Duodenal mucosa (tissue), 2 donors: Measurements from ENCODE around the gene HBG1.

Experiments
- H3K27ac ChIP-seq: one replicate; pipeline ENCODE4 v1.7.0; 2013; ENCODE audit warnings: low read depth, low read length
- H3K27me3 ChIP-seq, 2 donors: one replicate each; pipeline ENCODE4 v1.7.0; 2013; ENCODE audit warnings: low read length in 2 of 2, control low read depth in 1 of 2; ENCODE audit not compliant: insufficient read depth in 2 of 2, control insufficient read depth in 1 of 2
- H3K36me3 ChIP-seq, 2 donors: one replicate each; pipeline ENCODE4 v1.7.0; 2013; ENCODE audit warnings: low read length in 2 of 2, control low read depth in 1 of 2; ENCODE audit not compliant: insufficient read depth in 2 of 2, control insufficient read depth in 1 of 2
- H3K4me1 ChIP-seq, 2 donors: one replicate each; pipeline ENCODE4 v1.7.0; 2013; ENCODE audit warnings: low read length in 2 of 2, control low read depth in 1 of 2; ENCODE audit not compliant: insufficient read depth in 2 of 2, control insufficient read depth in 1 of 2
- H3K4me3 ChIP-seq, 2 donors: one replicate each; pipeline ENCODE4 v1.7.0; 2013; ENCODE audit warnings: low read length in 2 of 2, low read depth in 1 of 2
- H3K9ac ChIP-seq, 2 donors: one replicate each; pipeline ENCODE4 v1.7.0; 2013; ENCODE audit warnings: low read length in 2 of 2, low read depth in 1 of 2
- H3K9me3 ChIP-seq, 2 donors: one replicate each; pipeline ENCODE4 v1.7.0; 2013; ENCODE audit warnings: low read length in 2 of 2, control low read depth in 1 of 2; ENCODE audit not compliant: control insufficient read depth in 1 of 2

Gene HBG1

GRCh38 chr11:5288108-5288905 lies 38.6 kb upstream of the HBG1 start:
- Histone ChIP-seq H3K9me3 (no peaks in the 10 kb centered on the region), H3K9ac (no peak overlapping the region), H3K27me3 (no peaks in the 10 kb centered on the region), H3K36me3 (no peaks in the 10 kb centered on the region), H3K27ac (no peak overlapping the region), H3K4me3 (no peak overlapping the region), H3K4me1 (no peaks in the 10 kb centered on the region)

DNA sequence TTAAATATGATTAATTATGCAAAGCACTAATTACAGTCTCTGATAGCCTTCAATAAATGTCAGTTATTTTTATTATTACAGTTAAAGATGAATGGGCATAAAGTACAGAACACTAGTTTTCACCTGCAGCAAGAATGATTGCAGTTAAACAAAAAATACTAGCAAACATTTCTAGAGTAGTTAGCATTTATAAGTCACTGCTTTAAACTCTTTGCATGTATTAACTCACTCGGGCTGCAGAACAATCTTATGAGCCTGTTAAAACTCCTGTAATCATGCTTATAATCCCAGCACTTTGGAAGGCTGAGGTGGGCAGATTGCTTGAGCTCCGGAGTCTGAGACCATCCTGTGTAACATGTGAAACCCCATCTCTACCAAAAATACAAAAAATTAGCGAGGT lies 37.2 kb upstream of the HBG1 start:
- no peak overlapping the region for H3K9ac ChIP-seq
- no peaks in the 10 kb centered on the region for H3K27me3 ChIP-seq
- no peak overlapping the region for H3K27ac ChIP-seq
- no peak overlapping the region for H3K4me3 ChIP-seq
- no peaks in the 10 kb centered on the region for H3K9me3 ChIP-seq
- no peaks in the 10 kb centered on the region for H3K36me3 ChIP-seq
- H3K4me1 ChIP-seq, result no peaks in the 10 kb centered on the region

GRCh38 chr11:5286351-5286750 lies 36.7 kb upstream of the HBG1 start:
- no peak overlapping the region for H3K9ac ChIP-seq

DNA sequence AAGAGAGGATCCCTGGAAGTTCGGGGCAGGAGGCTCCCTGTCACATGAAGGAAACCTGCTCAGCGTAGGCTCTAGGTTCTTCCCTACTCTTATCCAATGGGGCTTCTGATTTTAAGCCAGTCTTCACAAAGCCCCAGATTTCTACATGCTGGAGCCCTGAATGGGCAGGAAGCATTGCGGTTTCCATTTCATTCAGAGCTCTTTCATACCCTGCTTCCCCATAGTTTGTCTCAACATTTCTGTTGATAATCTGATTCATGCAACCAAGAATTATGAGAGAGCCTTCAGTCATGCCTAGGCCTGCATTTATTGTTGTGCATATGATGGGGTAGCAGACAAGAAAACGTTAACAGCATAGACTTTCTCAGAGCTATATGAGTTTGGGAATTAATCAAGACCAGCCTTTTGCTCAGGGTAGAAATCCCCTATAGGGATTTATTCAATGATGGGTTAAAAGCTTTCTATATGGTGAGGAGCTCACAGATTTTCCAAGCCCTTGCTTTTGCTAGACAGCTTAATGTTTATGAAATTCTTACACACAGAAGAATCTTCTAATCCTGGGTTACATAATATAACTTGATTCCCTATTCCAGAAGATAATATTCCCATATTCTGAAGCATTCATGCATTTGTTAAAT lies 36.2 kb upstream of the HBG1 start:
- Histone ChIP-seq H3K36me3 (no peaks in the 10 kb centered on the region), H3K9me3 (no peaks in the 10 kb centered on the region)

More at GRCh38 chr11:5286351-5286750, 36.7 kb upstream of the HBG1 start:
- no peaks in the 10 kb centered on the region for H3K4me1 ChIP-seq
- H3K36me3 ChIP-seq, result no peaks in the 10 kb centered on the region
- H3K27me3 ChIP-seq, result no peaks in the 10 kb centered on the region
- H3K4me3 ChIP-seq, result no peak overlapping the region
- no peaks in the 10 kb centered on the region for H3K9me3 ChIP-seq
- no peak overlapping the region for H3K27ac ChIP-seq

GRCh38 chr11:5284637-5285036 lies 35.0 kb upstream of the HBG1 start:
- Histone ChIP-seq H3K9me3 (no peaks in the 10 kb centered on the region), H3K4me1 (no peaks in the 10 kb centered on the region), H3K36me3 (no peaks in the 10 kb centered on the region), H3K27ac (no peak overlapping the region), H3K4me3 (no peak overlapping the region), H3K27me3 (no peaks in the 10 kb centered on the region), H3K9ac (no peak overlapping the region)

More for the DNA sequence above, 36.2 kb upstream of the HBG1 start:
- Histone ChIP-seq H3K4me1 (no peaks in the 10 kb centered on the region), H3K27me3 (no peaks in the 10 kb centered on the region), H3K4me3 (no peak overlapping the region), H3K27ac (no peak overlapping the region), H3K9ac (no peak overlapping the region)

DNA sequence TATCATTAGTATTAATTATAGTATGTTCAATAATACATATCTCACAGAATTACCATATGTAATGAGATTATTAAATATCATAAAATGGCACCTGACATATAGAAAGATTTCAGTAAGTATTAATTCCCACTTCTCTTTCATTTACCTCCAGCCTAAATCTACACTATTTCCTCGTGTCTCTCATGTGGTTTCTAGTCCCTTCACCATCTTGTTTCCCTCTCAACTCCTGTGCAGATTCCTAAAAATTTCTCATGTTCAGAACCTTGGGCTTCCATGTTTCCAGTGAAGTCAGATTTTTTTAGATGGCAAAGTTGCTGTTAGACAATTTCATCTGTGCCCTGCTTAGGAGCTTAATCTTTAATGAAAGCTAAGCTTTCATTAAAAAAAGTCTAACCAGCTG lies 34.2 kb upstream of the HBG1 start:
- no peaks in the 10 kb centered on the region for H3K27me3 ChIP-seq
- H3K9me3 ChIP-seq, result no peaks in the 10 kb centered on the region
- no peak overlapping the region for H3K4me3 ChIP-seq
- H3K4me1 ChIP-seq, result no peaks in the 10 kb centered on the region
- no peaks in the 10 kb centered on the region for H3K36me3 ChIP-seq
- H3K9ac ChIP-seq, result no peak overlapping the region
- no peak overlapping the region for H3K27ac ChIP-seq

DNA sequence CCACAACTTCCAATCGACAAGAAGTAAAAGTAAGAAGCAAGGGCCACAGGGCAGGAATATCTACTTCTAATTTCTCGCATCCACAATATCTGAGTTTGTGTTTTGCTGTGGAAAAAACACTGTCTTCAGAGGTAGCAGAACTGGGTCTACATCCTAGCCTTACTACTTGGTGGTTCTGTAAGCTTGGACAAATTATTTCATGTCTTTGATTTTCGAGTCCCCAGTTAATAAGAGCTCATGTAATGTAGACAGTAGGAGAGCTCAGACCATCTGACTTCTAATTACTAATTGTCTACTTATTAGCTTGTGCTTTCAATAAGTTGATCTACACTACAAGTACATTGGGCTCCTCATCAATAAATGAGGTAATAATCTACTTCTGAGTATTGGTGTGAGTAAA lies 33.4 kb upstream of the HBG1 start:
- Histone ChIP-seq H3K27me3 (no peaks in the 10 kb centered on the region), H3K36me3 (no peaks in the 10 kb centered on the region), H3K9ac (no peak overlapping the region), H3K27ac (no peak overlapping the region), H3K4me1 (no peaks in the 10 kb centered on the region), H3K9me3 (no peaks in the 10 kb centered on the region), H3K4me3 (no peak overlapping the region)

DNA sequence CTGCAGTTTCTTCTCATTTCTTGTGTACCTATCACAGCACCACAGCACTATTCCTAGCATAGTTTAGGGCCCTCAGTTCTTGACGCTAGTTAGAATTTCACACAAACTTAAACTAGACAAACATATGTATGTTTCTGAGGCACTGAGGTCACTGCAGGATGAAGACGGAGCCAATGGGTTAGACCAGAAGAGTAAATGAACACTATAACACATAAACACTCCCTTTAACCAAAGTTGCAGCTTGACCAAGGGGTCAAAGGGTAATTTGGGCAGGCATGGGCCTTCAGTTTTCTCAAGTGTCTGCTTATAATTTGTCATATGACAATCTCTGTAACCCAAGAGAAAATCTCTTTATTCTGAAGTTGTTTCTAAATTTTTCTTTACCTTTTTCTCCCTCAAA lies 33.0 kb upstream of the HBG1 start:
- Histone ChIP-seq H3K27me3 (no peaks in the 10 kb centered on the region), H3K27ac (no peak overlapping the region), H3K9me3 (no peaks in the 10 kb centered on the region), H3K4me3 (no peak overlapping the region), H3K4me1 (no peaks in the 10 kb centered on the region), H3K9ac (no peak overlapping the region), H3K36me3 (no peaks in the 10 kb centered on the region)

DNA sequence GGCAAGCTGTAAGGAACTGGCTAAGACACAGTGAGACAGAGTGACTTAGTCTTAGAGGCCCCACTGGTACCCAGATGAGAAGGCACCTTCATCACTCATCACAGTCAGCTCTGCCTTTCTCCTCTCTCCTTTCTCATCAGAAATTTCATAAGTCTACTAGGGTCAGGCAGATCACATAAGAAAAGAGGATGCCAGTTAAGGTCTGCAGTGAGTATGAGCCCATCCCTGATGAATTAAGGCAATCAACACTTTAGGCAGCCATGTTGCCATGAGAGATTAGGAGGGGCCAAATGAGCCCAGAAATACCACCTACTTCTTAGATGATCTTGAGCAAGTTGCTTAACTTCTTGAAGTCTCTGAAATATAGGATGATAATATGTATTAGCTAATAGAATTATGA lies 31.9 kb upstream of the HBG1 start:
- Histone ChIP-seq H3K36me3 (no peaks in the 10 kb centered on the region), H3K4me1 (no peaks in the 10 kb centered on the region), H3K9me3 (no peaks in the 10 kb centered on the region), H3K27ac (no peak overlapping the region), H3K9ac (no peak overlapping the region), H3K27me3 (no peaks in the 10 kb centered on the region), H3K4me3 (no peak overlapping the region)

DNA sequence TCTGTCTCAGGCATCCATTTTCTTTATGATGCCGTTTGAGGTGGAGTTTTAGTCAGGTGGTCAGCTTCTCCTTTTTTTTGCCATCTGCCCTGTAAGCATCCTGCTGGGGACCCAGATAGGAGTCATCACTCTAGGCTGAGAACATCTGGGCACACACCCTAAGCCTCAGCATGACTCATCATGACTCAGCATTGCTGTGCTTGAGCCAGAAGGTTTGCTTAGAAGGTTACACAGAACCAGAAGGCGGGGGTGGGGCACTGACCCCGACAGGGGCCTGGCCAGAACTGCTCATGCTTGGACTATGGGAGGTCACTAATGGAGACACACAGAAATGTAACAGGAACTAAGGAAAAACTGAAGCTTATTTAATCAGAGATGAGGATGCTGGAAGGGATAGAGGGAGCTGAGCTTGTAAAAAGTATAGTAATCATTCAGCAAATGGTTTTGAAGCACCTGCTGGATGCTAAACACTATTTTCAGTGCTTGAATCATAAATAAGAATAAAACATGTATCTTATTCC lies 31.0 kb upstream of the HBG1 start:
- Histone ChIP-seq H3K4me1 (no peaks in the 10 kb centered on the region), H3K9ac (no peak overlapping the region), H3K27ac (no peak overlapping the region)

More for the DNA sequence above, 31.0 kb upstream of the HBG1 start:
- no peaks in the 10 kb centered on the region for H3K9me3 ChIP-seq
- no peaks in the 10 kb centered on the region for H3K27me3 ChIP-seq
- no peaks in the 10 kb centered on the region for H3K36me3 ChIP-seq
- no peak overlapping the region for H3K4me3 ChIP-seq
